ENCODE results near the gene TMC3.
"Not testable (repeated sequence)": the region's sequence is repeated elsewhere in the genome, so short reads cannot be mapped to it uniquely, and the experiment has no call there.

Gene TMC3

DNA sequence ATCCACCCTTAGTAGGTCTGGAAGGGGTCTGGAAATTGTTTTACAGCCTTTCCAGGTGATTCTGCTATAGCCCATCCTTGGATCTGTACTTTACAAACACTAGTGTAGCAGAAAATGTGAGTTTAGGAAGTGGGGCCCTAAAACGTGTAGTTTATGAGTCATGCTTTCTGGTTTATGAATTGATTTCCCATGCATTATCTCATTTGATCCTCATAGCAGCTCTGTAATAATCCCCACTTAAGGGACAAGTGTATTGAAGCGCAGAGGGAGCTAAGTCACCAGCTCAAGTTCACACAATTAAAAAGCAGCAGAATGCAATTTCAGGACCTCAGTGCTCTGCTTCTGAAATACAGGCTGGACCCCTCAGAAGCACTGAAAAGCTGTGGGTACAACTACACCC is 27.4 kb downstream of the TMC3 start:
- no peak for DNase-seq (ENCODE audit: low read depth)

- no peak for DNase-seq (ENCODE audit: low read depth)
Observed at GRCh38 chr15:81343371-81343770, 30.6 kb downstream of the TMC3 start.

- DNase-seq (ENCODE audit: low read depth): no peak
Observed at GRCh38 chr15:81341351-81341750, 32.7 kb downstream of the TMC3 start.

DNA sequence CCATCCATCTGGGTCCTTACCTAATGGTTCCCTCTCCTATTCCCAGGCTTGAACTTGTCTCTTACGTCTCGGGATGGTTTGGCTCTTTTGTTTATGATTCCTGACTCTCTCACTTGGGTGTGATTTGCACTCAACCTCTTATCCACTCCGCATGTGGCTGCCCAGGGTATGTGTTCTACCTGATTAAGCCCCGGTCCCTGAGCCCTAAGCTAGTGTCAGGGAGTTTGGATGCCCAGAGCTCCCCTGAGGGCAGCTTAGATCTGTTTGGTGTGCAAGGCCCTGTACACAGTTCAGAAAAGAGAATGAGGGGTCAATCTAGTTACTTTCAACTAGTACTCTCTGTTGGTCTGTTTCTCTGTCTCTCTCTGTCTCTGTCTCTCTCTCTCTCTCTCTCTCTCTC is 34.2 kb downstream of the TMC3 start:
- no peak for DNase-seq (ENCODE audit: low read depth)

- no peak for DNase-seq (ENCODE audit: low read depth)
Observed at GRCh38 chr15:81339321-81339720, 34.7 kb downstream of the TMC3 start.

- peak; percentile 38 for DNase-seq (ENCODE audit: low read depth)
Observed at GRCh38 chr15:81338170-81339007, 35.6 kb downstream of the TMC3 start.

DNA sequence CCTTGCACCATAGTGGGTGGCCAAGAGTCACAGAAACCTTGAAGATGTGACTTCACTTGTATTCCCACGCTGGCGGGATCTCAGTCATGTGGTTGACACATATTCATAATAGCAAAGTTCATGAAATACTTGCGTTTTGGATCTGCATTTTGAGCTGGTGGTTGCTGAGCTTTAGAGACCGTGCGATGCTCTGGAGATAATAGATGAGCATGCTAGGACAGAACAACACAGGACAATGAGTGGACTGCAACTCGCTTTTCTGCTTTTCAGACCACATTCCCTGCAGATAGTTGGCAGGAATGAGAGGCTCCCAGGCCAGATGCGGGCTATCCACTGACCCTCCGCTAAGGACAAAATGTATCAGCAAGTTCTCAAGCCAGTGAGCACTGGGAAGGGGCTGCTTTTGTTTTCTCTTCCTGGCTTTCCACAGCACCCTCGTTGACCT is 36.3 kb downstream of the TMC3 start:
- no peak for DNase-seq (ENCODE audit: low read depth)

- no peak for DNase-seq (ENCODE audit: low read depth)
Observed at GRCh38 chr15:81337241-81337640, 36.8 kb downstream of the TMC3 start.

DNA sequence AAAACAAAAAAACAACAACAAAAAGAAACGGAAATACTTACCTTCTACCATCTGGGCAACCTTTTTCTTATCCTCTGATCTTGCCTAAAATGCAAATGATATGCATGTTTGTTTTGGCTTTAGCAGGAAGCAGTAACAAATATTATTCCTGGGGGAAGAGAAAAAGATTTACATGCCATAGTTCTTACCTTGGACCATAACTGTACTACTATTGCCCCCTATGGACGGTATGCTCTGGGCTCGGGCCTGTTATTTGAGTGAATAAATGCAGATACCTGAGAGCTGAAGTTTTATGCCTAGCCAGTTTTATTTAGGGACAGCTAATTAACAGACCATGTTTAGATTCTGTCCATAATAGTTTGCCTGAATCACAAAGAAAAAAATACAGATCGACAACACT is 37.4 kb downstream of the TMC3 start:
- DNase-seq (ENCODE audit: low read depth): no peak

GRCh38 chr15:81335631-81336030 is 38.4 kb downstream of the TMC3 start:
- DNase-seq (ENCODE audit: low read depth): no peak

- DNase-seq (ENCODE audit: low read depth): no peak
Observed at GRCh38 chr15:81334768-81335435, 39.1 kb downstream of the TMC3 start.

DNA sequence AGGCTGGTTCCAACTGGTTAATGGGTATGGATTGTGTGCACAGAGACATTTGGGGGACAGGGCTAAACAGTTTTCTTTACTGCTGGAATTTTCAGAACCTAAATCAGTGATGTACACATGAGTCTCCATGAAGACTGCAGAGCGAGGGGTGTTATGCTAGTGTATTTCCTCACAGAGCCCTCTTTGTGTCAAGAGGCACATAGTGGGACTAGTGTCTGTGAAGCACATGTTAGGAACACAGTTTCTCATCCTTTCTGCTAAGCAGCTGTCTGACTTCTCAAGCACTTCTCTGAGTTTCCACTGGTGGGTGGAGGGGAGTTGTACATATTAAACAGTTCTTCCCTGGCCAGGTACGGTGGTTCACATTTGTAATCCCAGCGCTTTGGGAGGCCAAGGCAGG is 40.6 kb downstream of the TMC3 start:
- DNase-seq (ENCODE audit: low read depth): no peak

DNA sequence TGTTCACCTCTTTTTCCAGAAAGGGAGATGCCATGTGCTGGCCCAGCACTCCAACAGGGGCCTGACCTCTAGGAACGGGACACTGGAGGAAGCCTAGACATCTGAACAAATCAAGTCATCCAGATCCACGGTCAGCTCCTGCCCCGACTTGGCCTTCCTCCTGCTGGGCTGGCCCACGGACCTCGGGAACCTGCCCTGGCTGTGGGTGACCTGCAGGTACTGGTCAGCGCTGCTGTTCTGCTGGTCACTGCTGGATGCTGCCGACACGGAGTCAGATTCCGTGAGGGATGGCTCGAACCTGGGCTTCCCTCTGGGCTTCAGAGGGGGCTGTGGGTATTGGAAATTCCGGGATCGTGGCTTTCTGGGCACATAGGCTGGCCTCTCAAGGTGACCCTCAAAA is 41.7 kb downstream of the TMC3 start:
- no peak for DNase-seq (ENCODE audit: low read depth)

DNA sequence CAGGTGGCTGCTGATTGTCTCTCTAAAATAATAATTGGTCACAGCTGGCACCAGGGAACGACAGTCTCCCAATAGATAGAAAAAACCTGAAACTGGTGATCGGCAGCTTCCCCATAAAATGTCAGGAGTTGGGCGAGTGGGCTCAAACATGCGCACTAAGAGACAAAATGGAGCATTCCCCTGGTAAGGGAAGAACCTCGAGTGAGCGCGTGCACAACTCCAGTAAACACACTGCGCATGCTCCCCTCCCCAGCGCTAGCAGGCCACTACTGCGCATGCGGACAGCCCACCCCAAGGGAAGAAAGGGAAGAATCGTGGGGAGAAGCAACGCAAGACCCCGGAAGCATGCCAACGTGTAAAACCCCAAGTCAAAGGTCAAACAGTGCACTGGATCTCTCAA is 42.4 kb downstream of the TMC3 start:
- DNase-seq (ENCODE audit: low read depth): no peak

GRCh38 chr15:81331141-81331540 is 42.9 kb downstream of the TMC3 start:
- not testable (repeated sequence) for DNase-seq (ENCODE audit: low read depth)

GRCh38 chr15:81330366-81331090 is 43.5 kb downstream of the TMC3 start:
- DNase-seq (ENCODE audit: low read depth): no peak

DNA sequence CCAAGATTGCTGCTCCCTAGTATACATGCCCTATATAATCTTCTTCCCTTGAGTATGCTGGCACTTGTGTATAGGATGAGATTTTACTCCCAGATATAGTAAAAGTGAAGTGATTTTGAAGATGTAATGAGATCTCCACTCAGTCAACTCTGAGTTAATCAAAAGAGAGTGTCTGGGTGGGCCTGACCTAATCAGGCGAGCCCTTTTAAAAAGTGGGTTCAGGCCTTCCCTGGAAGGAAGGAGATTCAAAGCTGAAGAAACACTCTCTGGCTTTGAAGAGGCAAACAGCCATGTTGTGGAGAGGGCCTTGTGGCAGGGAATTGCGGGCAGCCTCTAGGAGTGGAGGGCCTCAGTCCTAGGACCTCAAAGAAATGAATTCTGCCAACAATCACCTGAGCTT is 44.6 kb downstream of the TMC3 start:
- no peak for DNase-seq (ENCODE audit: low read depth)

DNA sequence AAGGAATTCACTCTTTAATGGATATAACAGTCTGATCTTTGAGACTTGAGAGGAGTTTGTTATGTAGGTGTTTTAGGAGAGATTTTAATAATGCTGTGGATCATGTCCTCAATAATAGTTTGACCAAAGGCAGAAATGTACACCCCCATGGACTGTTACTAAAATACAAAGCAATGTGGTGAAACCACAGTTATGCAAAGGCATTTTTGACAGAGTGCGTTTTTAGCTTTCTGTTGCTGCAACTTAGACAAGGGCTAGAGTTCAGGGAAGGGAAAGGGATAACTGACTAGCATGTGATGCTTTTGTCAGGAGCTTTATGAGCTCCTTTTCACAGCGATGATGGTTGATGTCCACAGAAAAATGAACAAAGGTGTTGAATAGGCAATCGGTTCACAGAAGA is 46.5 kb downstream of the TMC3 start:
- DNase-seq (ENCODE audit: low read depth): peak; percentile 66

DNA sequence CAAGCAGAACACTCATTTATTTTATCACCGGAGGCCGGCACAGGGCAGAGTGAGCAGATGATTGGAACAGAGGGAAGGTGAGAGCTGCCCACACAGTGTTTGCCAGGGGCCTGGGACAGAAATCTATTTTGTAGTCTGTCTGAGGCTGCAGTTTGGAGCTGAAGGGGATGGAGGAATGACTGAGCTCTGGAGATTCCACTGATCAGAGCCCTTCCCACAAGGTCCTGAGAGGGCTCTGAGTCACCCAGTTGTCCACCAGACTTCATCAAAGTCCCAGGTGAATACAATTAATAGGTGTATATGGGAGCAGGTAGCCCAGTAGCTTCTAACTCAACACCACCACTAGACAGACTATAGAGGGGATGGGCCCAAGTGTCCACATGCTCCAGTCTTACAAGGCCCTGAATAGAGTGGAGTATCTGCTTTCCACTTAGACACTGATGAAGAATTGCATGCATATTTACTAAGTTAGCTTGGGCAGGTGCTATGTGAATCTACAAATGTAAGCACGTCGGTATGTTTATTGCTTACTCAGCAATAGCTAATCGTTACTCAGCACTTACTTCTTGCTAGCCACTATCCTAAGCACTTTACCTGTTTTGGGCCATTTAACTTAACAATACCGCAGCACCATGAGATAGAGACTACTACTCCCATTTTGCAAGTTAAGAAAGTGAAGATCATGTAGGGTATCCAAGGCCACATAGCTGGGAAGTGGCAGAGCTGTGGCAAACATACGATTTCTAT is 47.4 kb downstream of the TMC3 start:
- DNase-seq (ENCODE audit: low read depth): no peak

DNA sequence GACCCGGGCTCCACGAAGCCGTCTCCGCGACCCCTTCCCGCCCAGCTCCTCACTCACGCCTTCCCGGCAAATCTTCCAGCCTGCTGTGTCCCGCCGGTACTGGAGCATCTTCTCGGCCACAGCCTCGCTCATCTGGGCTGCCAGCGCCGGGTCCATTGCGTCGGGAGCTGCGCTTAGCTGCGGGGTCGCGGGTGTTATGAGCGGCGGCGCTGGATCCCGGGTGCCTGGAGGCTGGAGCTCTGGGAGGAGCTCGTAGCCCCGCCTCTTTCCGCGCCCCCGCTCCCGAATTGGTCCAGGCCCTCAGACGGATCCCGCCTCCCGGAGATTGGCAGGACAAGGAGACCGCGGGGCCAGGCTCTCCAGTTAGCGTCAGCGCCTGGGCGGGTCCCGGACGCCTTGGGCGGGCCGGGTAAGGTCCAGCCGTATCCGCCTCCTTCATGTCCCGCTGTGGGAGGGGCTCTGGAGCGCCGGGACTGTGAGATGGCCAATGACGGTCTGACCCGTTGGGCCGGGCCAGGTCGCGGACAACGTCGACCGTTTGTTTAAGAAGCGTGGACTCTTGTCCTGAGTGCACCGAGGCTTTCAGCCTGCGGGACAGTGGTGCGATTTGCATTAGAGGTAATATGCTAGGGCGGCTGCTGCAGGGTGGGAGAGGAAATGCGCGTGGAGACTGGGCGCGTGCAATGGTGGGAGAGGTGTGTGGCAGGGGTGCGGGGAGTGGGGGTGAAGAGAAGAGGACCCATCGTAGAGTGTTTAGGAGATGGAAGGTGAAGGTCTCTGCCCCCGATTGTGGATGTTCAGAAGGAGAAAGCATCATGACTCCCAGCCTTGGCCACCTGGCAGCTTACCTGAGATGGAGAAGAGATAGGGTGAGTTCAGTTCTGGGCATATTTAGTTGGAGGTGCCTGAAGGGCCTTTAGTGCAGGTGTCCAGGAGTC is 49.8 kb downstream of the TMC3 start, which contains the start of gene STARD5:
Gene STARD5, minus strand, starts transcription at position 198 of the 938 bp plus-strand sequence. Its CDS starts 42 bp downstream, at position 156.
- DNase-seq (ENCODE audit: low read depth): peak; percentile 92

DNA sequence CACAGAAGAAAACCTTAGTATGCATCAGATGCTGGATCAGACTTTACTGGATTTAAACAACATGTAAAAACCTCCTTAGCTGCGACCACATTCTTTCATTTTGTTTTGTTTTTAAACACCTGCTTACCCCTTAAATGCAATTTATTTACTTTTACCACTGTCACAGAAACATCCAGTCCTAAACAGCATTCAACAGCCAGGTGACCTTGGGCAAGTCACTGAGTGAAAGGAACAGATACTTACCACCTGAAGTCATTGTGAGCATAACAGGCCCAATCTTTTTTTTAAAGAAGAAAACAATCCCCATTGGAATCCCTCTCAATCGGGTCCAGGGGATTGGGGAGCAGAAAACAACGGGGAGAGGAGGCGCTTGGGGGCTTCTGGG is 50.5 kb downstream of the TMC3 start:
- DNase-seq (ENCODE audit: low read depth): no peak

All from fibroblast of the conjunctiva (primary cell).